ENCODE data around the gene LCLAT1.

- TF ChIP-seq EZH2 (IDR thresholded peaks at IDR 0.05; ENCODE audit: low read length) (no peak), CTCF (optimal IDR thresholded peaks at IDR 0.05 in 1 of 3, IDR thresholded peaks at IDR 0.05 in 1 of 3, conservative IDR thresholded peaks at IDR 0.05 in 1 of 3; ENCODE audit: extremely low read depth in 1 of 3, insufficient read depth in 2 of 3, low read length in 3 of 3) (no peak)
Observed at GRCh38 chr2:30503695-30504052, 56.6 kb downstream of the LCLAT1 start.
